ENCODE results near the gene SELENOS.

The SELENOS gene, protein sequence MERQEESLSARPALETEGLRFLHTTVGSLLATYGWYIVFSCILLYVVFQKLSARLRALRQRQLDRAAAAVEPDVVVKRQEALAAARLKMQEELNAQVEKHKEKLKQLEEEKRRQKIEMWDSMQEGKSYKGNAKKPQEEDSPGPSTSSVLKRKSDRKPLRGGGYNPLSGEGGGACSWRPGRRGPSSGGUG

DNA sequence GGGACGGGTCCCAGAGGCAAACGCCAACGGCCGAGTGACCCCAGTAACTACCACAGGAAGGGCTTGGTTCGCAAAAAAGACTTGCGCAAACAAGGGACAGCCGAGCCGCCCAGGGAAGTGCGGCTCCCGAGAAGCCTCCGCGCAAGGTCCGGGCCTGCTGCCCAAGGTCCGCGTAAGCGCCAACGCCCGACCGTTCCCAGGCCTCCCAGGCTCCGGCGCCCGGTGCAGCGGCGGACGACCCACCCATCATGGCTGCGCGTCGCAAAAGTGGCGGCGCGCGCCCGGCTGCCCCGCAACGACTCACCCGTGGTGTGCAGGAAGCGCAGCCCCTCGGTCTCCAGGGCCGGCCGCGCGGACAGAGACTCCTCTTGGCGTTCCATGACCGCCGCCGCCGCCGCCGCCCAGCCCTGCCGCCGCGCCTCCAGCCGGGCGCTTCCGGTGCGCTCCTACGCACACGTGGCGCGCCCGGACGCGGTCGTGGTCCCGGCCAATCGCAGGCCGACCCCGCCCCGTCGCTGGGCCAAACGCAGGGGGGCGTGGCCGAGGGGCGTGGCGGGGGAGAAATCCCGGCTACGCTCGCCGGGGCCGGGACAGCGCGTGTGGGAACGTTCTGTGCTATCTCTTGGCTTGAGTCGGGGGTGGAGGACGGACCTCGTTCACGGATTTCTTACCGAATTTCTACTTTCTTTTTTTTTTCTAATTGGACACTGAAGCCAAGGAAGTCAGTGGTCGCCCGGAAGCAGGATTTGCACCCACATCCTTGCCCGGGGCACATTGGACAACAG is at the start of gene SELENOS:
Gene SELENOS (minus strand): TSS at position 448 of the 785 bp plus-strand sequence. CDS start 68 bp downstream, at position 380.
- DNase-seq (ENCODE audit: low read depth in 2 of 2) = peak; percentile 83 to 84

DNA sequence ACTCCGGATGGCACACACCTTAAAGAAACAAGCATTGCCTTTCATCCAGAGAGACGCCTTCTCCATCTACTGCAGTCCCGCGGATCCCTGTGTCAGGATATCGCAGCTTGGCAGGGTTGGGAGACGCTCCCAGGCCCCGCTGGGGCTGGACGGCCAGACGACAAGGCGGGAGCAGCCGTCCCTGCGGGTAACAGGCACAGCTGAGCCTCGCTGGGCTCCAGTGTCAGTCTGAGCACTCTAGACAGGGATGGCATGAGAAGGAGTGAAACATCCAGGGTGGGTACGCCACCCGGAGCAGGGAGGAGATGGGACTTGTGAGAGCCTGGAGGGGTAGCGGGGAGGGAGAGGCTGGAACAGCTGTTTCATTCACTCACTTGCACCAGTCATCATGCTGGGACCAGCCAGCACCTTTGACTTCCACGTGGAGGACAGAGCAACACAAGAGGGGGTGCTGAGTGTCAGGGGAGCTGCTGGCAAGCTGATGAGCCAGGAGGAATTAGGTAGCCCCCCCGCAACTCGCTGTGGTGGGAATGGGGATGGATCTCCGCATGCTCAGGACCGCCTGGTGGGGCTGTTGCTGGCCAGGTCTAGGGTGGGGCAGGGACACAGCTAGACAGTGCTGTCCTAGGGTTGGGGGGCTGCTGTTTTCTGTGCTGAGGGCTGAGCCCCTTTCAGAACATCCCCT is 49.3 kb upstream of the SELENOS start:
- DNase-seq (ENCODE audit: low read depth in 2 of 2) = no peak

DNA sequence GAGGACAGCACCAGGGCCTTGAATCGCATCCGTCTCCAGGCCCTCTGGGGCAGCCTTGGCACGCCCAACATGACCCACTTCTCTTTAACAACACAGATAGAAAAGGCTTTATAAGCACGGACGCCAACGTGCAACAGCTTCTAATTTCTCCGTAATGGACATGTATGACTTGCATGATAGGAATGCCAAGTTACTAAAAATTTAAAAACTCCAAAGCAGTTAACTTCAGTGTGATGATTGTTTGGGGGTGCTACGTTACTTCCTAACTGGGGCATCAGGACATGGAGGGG is 48.7 kb upstream of the SELENOS start:
- DNase-seq (ENCODE audit: low read depth in 2 of 2) = no peak

DNA sequence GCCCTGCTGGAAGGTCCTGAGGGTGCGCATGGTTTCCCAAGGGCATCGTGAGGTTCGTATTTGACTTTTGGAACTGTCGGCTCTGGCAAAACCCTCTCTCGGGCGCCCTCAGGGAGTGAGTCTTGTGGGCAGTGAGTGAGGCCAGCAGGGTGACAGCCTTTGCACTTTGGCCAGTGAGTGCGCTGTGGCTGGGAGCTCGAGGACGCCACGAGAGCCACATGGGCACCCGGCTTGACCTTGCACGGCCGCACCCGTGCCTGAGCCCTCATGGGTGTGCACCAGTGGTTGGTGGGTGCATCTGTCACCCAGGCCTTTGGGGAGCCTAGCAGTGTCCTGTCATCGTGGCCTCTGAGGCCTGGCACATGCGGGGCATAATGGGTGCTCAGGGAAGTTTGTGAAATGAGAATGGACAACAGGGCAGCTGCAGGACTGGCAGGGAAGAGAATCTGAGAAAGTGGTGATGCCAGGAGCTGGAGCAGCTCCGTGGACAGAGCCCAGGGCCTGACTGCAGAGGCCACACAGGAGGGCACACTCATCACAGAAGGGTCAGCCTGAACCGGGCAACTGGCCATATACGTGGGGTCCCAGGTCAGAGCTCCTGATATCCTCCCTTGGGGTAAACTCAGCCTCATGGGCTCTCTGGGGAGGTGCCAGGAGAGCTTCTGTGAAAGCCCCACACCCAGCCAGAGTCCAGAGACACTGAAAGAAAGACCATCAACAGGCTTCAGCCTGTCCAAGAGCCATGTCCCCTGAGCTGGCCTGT is 48.2 kb upstream of the SELENOS start:
- no peak for DNase-seq (ENCODE audit: low read depth in 2 of 2)

DNA sequence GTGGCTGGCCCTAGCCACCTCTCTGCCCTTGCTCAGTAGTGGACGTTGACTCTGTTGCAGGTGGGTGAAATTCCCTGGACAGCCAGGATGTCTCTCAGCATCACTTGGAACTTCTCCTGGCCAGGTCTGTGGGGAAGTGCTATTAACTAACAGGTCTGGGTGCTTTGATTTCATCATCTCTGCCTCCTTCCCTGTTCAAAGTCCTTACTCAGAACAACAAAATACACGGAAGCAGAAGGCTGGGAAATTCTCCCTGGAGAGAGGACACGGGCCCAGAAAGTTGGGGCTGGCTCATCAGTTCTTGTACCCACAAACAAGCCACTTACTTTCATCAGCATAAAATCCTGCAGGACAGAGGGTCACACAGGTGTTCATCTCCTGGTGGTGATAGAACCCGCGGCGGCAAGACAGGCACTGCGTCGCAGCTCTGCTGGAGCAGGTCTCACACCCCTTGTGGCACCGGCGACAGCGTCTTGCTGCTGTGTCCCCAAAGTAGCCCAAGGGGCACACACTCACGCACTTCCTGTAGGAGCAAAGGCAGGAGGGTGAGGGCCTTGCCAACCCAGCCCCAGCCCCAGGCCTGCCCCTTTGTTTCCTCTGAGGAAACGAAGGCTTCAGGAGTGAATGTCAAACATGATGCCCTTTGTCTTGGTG is 47.4 kb upstream of the SELENOS start:
- DNase-seq (ENCODE audit: low read depth in 2 of 2) = no peak

DNA sequence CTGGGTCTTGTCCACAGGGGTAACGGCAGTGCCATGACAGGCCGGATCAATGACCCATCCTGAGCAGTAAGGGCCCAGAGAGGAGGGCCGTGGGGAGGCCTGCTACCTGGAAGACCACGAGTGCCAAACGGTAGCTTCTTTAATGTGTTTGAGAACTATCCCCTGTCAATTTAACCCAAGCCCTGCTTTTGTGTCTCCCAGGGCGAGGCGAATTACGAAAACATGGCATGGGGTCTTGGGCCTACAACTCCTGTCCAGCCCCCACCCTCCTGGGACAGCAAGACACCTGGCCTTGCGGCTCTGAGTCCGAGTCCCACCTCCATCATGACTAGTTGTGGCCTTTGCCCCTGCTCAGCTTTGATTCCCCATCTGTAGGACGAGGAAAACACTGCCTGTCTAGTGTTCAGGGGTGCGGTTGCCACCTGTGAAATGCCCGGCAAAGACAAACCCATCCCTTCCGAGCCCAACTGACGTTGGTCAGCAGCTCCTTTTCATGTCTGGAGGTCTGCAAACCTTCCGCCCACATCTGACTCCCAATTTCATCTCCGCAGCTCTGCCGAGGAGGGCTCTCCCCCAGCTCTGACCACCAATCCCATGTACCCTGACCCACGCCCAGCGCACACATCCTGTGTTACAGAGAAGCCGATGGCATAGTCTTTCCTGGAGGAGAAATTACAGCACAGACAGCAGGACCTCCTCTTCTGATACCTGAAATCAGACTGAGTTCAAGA is 46.7 kb upstream of the SELENOS start:
- no peak for DNase-seq (ENCODE audit: low read depth in 2 of 2)

DNA sequence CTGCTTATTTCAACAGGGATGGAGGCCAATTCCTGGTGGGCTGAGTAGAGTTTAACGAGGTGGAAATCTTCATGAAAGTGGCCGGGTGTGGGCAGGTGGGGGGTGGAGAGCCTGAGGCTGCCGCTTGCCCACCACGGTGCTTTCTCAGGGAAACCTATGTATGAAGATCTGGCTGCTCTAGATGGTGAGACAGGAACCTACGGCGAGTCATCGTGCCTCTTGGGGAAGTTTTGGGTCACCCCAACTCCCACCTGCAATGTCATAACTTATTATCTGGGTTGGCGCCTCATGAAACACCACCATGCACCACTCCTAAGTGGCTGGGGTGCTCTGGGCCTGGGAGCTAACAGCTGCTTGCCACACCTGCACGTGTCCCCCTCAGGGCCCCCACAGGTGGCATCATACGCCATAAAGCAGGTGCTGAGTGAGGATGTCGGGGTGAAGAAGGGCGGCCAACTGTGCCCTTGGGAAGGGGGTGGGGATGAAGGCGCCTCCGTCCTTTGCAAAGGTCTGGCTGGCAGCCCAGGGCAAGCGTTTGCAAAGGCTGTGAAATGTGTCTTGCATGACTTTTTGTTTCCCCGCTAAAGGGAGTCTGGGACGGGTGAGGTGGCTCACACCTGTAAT is 45.7 kb upstream of the SELENOS start:
- no peak for DNase-seq (ENCODE audit: low read depth in 2 of 2)

DNA sequence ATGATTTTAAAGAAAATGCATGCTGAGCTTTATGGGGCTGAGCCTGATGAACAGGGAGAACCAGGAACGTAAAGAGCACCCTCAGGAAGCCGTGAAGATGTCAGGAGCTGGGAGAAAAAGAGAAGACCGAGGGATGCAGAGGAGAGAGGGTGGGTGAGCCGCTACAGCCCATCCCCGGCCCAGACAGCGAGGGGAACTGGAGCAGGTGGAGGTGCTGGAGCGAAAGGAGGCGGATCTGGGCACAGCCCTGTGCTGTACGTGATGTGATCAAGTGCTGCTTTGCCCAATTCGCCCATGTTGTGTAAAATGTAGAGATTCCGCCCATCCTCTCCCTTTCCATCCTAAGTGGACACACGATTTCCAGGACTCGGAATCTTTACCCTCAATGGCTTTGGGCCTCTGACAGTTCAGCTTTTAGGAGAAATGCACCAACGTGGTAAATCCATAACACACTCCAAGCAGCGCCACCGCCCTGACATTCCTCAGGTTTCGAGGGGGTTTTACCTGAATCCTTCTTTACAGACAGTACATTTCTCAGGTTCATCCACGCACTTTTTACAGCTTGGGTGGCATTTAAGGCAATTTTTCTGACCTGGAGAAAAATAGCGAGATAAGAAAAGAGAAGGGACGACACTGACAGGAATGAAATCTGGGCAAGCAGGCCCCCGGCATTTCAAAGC is 44.9 kb upstream of the SELENOS start:
- no peak for DNase-seq (ENCODE audit: low read depth in 2 of 2)

DNA sequence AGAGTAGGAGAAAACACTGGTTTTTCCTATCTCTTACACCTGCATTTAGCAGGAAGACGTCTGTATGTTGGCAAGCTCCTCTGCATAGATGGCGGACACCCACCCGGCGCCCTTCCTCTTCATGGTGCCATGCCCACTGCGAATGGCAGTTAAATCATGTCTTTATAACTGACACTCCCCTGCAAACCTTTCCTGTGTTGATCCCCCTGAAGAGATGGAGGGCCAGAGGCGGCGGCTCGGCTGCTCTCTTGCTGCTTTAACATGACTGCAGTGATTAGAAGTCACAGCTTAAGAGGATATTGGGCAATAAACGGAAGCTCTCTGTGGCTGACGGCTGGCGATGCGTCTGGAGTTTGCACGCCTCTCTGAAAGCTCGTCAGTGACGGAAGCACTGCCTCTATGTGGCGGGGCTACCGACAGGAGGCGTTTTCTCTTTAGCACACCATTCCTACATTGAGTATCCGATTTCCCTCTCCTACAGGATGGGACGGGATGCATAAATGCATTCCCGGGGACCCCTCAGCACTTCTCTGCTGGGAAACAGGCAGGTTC is 43.3 kb upstream of the SELENOS start:
- peak; percentile 31 to 35 for DNase-seq (ENCODE audit: low read depth in 2 of 2)

DNA sequence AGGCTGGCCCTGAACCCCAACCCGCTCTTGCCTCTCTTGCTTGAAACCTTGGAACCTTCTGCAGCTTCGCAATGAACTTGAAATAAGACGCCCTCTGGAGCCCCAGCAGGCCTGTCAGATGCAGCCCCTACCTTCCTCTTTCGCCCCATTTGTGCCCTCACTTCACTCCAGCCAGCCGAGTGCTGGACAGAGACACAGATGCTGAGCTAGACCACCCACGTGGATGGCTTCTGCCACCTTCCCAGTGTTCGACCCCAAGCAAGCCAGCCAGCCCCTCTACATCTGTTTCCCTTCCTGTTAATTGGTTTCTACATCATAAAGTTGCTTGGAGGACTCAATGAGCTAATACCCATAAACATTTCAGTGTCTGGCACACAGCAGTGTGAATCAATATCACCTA is 41.6 kb upstream of the SELENOS start:
- no peak for DNase-seq (ENCODE audit: low read depth in 2 of 2)

DNA sequence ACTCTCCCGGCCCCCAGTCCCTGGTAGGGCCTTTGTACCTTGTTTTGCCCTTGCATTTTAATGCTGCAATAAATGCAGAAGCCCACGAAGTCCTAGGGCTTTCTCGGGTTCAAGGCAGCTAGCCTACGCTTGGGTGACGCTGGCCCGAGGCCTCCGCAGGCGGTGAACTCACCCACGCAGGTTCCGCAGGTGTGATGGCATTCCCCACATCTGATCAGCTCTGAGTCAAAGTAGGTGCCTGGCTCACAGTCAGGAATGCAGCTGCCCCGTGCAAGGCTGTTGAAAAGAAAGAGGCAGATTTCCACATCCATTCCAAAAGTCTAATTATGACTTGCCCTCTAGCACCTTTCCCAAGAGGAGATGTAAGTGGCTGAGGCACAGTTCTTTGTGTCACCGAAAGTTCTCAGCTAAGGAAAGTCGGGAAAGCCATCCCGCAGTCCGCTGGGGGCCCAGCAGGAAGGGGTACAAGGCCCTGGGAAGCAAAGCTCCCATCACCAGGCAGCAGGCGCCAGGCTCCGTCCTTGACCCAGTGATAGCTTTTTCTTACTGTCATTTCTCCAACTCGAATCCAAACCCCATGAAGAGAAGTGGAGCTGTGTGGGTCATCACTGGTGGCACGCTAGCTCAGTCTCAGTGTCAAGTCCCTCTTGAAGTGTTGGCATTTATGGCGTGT is 41.0 kb upstream of the SELENOS start:
- DNase-seq (ENCODE audit: low read depth in 2 of 2) = no peak

DNA sequence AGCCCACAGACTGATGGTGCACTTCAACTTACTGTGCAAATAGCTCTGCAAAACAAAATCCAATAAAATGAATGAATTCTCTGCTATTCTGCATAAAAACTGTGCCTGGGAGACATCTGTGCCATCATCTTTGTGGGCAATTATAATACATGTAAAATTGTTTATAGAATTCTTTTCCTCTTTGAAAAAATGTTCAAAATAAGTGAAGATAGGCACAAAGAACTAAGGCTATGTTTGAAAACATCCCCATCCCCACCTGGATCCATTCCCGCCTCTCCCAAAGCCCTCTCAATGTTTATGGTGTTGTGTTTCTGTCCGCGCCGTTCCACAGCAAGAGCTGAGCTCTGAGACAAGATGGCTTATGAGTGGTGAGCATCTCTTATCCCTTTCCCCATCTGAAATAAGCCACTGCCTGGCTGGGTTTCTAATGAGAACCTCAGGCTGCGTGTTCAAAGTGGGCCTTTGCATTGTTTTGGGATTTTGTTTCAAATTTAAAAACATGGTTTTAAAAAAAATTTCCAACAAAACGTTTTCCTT is 40.1 kb upstream of the SELENOS start:
- no peak for DNase-seq (ENCODE audit: low read depth in 2 of 2)

DNA sequence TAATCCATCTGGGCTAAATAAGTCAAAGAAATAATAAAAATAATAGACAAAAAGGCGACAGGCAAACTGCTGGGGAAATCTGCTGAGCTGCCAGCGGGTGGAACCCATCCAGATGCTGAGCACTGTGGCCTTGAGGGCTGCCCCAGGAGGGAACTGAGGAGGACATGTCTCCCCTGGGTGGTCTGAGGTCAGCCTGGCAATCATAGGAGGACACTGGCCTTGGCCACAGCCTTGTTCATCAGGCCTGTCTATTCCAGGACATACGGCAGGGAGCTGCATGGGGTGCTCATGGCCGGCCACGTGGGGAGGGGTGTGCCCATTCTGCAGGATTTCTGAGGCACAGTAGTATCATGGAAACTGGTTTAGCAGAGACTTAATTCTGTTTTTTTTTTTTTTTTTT is 39.2 kb upstream of the SELENOS start:
- no peak for DNase-seq (ENCODE audit: low read depth in 2 of 2)

DNA sequence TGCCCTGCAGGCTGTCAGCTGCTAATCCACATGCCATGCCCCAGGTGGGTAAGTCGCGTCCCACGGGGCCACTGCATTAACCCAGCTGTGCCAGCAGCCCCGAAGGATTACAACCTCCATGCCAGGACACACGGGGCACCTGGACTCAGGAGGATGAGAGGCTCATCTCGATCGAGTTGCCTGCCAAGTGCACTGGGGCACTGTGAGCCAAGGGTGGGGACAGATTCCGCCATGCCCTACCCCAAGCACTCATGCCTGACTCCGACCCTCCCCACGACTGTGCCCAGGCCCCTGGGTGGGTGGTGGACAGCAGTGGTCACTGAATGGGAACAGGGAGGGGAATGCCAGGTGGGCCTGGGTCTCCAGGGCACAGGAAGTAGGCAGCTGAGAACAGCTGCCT is 38.5 kb upstream of the SELENOS start:
- DNase-seq (ENCODE audit: low read depth in 2 of 2) = no peak

DNA sequence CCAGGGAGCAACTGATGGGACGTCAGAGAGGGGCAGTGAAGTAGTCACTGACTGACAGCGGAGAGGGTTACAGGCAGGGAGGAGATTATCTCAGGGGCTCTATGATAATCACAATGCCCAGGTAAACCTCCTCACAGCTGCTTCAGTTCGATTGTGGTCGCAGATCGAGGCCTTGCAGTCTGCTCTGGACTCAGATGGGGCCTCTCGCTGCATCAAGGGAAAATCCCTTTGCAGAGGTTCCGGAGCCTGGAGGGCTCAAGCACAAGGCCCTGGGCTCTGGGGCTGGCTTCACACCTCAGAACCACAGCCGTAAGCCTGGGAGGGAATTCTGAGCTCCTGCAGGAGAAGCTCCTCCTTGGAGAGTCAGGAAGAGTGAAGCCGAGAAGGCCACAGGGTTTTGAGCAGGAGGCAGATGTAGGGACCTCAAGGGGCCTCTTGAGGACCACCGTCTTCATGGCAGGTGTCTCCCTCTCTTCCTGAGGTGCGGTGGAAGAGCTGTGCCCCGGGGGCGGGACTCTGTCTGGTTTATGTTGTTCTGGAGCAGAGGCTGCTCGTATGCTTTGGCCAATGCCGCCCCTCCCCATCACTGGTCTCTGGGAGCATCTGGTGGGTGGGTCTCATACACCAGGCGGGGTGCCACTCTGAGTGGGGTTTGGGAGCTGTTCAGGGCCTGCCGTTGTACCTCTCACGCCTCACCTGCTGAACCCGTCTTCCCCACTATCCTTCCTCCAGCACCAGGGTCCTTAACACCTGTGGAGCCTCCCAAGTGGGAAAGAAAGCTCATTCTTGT is 37.2 kb upstream of the SELENOS start:
- no peak for DNase-seq (ENCODE audit: low read depth in 2 of 2)

DNA sequence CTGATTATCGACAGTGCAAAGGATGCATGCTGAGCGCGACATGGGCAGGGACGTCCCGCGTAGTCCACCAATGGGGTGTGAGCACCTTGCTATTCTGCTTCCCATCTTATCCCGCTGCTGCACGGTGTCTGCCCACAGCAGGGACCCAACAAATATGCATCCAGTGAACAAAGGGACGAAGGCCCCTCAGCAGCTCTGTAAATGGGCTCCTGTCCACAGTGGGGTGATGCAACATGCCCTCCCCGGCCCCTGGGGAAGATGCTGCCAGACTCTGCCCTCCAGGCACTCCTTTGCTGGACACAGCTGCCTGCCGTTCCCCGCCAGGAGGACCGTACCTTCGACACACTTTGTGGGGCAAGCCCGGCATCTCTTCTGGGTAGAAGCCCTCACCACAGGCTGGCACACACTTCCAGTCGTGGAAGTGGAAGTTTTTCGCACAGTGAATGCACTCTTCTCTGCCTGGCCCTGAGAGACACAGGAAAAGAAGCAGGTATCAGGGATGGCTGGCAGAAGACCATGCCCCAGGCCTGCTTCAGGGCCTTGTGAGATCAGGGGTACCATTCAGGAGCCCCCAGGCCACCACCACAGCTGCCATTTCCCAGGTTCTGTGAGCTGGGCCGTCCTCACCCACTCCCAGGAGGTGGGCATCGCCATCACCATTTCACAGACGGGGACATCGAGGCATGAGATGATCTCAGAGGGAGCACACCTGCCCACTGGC is 35.9 kb upstream of the SELENOS start:
- no peak for DNase-seq (ENCODE audit: low read depth in 2 of 2)

DNA sequence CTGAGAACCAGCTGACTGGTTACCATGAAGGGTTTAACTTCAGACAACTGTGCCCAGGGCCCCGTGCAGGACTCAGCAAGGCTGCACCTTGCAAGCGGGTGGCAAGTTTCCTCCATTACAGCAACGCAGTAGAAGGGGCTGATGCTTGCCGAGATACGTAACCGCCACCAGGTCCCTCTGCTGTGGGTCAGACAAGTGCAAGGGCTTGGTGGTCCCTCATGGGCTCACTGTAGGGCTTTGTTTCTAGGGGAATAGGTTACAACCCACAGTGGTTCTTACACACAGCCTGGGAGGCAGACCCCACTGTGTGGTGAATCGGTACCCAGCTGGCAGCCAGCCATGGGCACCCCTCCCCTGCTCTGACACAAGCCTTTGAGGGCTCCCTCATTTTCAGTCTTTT is 33.2 kb upstream of the SELENOS start:
- no peak for DNase-seq (ENCODE audit: low read depth in 2 of 2)

DNA sequence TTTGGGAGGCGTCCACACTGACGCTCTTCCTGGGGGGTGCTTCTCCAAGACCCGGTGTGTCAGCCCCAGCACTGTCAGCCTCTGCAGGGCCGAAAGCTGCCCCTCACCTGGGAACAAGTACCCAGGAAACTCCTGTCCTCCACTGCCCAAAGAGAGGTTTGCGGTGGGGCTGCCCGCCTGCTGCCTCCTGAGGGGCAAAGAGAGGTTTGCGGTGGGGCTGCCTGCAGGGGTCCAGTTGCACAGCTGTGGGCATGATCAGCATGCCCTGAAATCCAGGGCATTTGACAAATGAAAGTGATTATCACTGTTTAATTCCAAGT is 32.8 kb upstream of the SELENOS start:
- no peak for DNase-seq (ENCODE audit: low read depth in 2 of 2)
